Measurements from ENCODE around the gene HTR2A.
A peak's percentile ranks its signal among the peaks of the same experiment; 100 is the strongest.

The HTR2A gene

DNA sequence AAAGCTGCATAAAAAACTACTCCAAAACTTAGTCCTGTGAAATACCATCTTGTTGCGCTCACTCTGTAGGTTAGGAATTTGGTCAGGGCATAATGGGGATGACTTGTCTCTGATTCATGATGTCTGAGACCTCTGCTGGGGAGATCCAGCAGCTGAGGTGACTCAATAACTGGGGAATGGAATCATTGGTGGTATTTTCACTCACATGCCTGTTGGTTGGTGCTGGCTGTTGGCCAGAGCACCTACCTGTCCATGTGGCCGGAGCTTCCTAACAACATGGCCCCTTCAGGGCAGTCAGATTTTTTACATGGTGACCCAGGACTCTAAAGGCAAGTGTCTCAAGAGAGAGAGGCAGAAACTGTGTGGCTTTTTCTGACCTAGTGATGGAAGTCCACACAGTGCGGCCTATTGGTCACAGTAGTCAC lies 92.5 kb downstream of the HTR2A start:
- DNase-seq = no peak

- no peak for DNase-seq
Observed at GRCh38 chr13:46803586-46803985, 93.3 kb downstream of the HTR2A start.

DNA sequence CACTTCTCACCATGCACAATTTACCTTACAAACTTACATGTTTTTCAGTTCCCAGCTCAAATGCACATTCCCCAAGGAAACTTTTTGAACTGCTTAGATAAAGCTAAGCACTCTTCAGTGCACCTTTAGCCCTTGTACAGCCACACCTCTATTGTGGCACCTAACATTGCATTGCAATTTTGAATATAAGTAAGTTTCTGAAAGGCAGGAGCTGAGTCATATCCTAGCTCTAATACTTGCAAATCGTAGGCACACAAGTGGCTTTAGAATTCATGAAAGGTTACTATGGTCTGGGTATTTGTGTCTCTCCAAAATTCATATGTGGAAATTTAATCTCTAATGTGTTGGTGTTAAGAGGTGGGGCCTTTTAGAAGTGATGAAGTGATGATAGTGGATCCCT lies 95.0 kb downstream of the HTR2A start:
- no peak for DNase-seq

DNA sequence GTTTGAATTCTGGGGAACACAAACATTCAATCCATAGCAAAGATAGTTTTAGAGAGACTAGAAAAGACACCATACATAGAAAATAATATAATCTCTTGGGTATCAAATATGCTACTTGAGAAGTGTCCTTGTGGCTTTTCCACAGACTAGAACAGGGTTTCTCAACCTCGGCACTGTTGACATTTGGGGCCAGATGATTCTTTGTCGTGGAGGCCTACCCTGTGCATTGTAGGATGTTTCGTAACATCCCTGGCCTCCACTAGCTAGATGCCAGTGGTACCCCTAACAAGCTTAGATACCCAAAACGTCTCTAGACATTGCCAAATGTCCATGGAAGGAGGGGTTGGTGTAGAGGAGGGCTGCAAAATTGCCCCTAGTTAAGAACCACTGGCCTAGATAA lies 97.7 kb downstream of the HTR2A start:
- DNase-seq = no peak

GRCh38 chr13:46797501-46798237 lies 99.2 kb downstream of the HTR2A start:
- peak in 1 of 2 experiments; percentile 8 for DNase-seq

- DNase-seq = peak; percentile 98
Observed at GRCh38 chr13:46796515-46797474, 100.1 kb downstream of the HTR2A start, which contains the start of gene ESD. ESD (minus strand) TSS chr13:46797161; CDS start chr13:46791413, 5,748 bp downstream.

- no peak for DNase-seq
Observed at GRCh38 chr13:46796129-46796514, 100.7 kb downstream of the HTR2A start.

GRCh38 chr13:46795321-46795720 lies 101.5 kb downstream of the HTR2A start:
- no peak for DNase-seq

GRCh38 chr13:46783504-46783903 lies 113.3 kb downstream of the HTR2A start:
- no peak for DNase-seq

GRCh38 chr13:46782691-46783090 lies 114.2 kb downstream of the HTR2A start:
- no peak for DNase-seq

- no peak for DNase-seq
Observed at GRCh38 chr13:46782066-46782465, 114.8 kb downstream of the HTR2A start.
